ENCODE data around the gene NKG7.

GRCh38 chr19:51354103-51354741, 18.2 kb downstream of the NKG7 start:
- TF ChIP-seq, protein P1, sequence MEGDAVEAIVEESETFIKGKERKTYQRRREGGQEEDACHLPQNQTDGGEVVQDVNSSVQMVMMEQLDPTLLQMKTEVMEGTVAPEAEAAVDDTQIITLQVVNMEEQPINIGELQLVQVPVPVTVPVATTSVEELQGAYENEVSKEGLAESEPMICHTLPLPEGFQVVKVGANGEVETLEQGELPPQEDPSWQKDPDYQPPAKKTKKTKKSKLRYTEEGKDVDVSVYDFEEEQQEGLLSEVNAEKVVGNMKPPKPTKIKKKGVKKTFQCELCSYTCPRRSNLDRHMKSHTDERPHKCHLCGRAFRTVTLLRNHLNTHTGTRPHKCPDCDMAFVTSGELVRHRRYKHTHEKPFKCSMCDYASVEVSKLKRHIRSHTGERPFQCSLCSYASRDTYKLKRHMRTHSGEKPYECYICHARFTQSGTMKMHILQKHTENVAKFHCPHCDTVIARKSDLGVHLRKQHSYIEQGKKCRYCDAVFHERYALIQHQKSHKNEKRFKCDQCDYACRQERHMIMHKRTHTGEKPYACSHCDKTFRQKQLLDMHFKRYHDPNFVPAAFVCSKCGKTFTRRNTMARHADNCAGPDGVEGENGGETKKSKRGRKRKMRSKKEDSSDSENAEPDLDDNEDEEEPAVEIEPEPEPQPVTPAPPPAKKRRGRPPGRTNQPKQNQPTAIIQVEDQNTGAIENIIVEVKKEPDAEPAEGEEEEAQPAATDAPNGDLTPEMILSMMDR (conservative IDR thresholded peaks at IDR 0.05; ENCODE audit: low read depth, low read length), result no peak
- no peak for TF ChIP-seq EZH2 (IDR thresholded peaks at IDR 0.05; ENCODE audit: borderline replicate concordance, low read depth, low read length, poor library complexity, severe bottlenecking)

Measured in A673 (cell line).